CD4-positive, alpha-beta T cell treated with Interleukin-6 for 4 hours (primary cell): ENCODE results near the gene KIF6.
"Not testable (repeated sequence)": the region's sequence is repeated elsewhere in the genome, so short reads cannot be mapped to it uniquely, and the experiment has no call there.

Experiments used
- DNase-seq: peaks from one replicate; pipeline ENCODE4 v3.0.0-alpha.2; 2020; ENCODE audit warnings: mixed read lengths

Gene KIF6

GRCh38 chr6:39546731-39547130 is 178.5 kb downstream of the KIF6 start:
- DNase-seq = no peak

- no peak for DNase-seq
Observed at GRCh38 chr6:39543950-39544349, 181.3 kb downstream of the KIF6 start.

GRCh38 chr6:39543095-39543494 is 182.1 kb downstream of the KIF6 start:
- no peak for DNase-seq

- no peak for DNase-seq
Observed at GRCh38 chr6:39540454-39540853, 184.8 kb downstream of the KIF6 start.

GRCh38 chr6:39530201-39530759 is 194.9 kb downstream of the KIF6 start:
- no peak for DNase-seq

- no peak for DNase-seq
Observed at GRCh38 chr6:39527792-39528564, 197.2 kb downstream of the KIF6 start.

- no peak for DNase-seq
Observed at GRCh38 chr6:39524007-39524406, 201.2 kb downstream of the KIF6 start.

- DNase-seq = no peak
Observed at GRCh38 chr6:39521958-39522357, 203.2 kb downstream of the KIF6 start.

GRCh38 chr6:39520916-39521315 is 204.3 kb downstream of the KIF6 start:
- no peak for DNase-seq

- no peak for DNase-seq
Observed at GRCh38 chr6:39520411-39520810, 204.8 kb downstream of the KIF6 start.

- no peak for DNase-seq
Observed at GRCh38 chr6:39518221-39518620, 207.0 kb downstream of the KIF6 start.

GRCh38 chr6:39517756-39518155 is 207.5 kb downstream of the KIF6 start:
- no peak for DNase-seq

- DNase-seq = no peak
Observed at GRCh38 chr6:39516471-39516870, 208.7 kb downstream of the KIF6 start.

GRCh38 chr6:39515471-39515870 is 209.7 kb downstream of the KIF6 start:
- DNase-seq = no peak

- no peak for DNase-seq
Observed at GRCh38 chr6:39515006-39515405, 210.2 kb downstream of the KIF6 start.

GRCh38 chr6:39509831-39510230 is 215.4 kb downstream of the KIF6 start:
- DNase-seq = not testable (repeated sequence)

GRCh38 chr6:39508515-39508914 is 216.7 kb downstream of the KIF6 start:
- DNase-seq = no peak

GRCh38 chr6:39507331-39507998 is 217.7 kb downstream of the KIF6 start:
- no peak for DNase-seq

- DNase-seq = not testable (repeated sequence)
Observed at GRCh38 chr6:39502362-39502955, 222.7 kb downstream of the KIF6 start.

GRCh38 chr6:39499053-39499452 is 226.2 kb downstream of the KIF6 start:
- DNase-seq = no peak

GRCh38 chr6:39498096-39498495 is 227.1 kb downstream of the KIF6 start:
- no peak for DNase-seq

GRCh38 chr6:39496915-39497314 is 228.3 kb downstream of the KIF6 start:
- DNase-seq = no peak

GRCh38 chr6:39496456-39496855 is 228.8 kb downstream of the KIF6 start:
- no peak for DNase-seq

- DNase-seq = no peak
Observed at GRCh38 chr6:39495640-39496039, 229.6 kb downstream of the KIF6 start.
